ENCODE data around the gene RNF157. TPM values are rescaled to one million over a fixed set of nuclear protein-coding genes. Genes with fewer than 3 reads are reported as not detected.

Gene RNF157
- total RNA-seq, 4 donors from 2014 or later, result 1.7 to 6.6 (median 4.7) TPM

DNA sequence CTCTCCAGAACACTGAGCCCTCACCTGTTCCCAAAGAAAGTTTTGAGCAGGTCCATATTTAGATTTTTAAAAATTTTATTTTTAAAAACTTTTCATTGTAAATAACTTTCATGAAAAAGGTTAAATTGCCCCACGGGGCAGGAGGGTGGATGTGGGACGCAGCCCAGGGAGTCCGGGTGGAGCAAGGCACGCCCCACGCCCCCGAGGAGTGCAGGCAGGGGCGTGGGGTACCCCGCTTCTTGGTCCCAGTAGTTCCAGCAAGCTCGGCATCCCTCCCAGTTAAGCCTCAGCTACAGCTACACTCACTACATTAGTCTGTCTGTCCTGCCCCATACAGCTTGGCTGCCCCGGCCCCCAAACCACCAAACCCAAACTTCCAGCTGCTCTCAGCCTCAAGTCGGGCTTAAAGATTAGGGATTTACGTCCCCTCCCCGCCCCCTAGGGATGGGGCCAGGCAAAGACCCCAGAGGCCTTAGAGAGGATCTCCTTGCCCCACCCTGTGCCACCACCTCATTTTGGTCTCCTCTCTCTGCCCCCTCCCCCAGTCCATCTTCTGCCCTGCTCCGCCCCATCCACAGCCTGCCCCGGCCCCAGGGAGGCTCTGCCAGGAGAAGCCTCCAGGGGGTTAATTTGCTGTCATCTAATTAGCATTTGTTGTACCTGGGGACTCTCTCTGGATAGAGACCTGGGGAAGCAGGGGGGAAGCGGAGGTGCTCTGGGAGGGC is 103.9 kb downstream of the RNF157 start:
- no peak for TF ChIP-seq POLR2A (IDR thresholded peaks at IDR 0.05)
- TF ChIP-seq, protein P1, sequence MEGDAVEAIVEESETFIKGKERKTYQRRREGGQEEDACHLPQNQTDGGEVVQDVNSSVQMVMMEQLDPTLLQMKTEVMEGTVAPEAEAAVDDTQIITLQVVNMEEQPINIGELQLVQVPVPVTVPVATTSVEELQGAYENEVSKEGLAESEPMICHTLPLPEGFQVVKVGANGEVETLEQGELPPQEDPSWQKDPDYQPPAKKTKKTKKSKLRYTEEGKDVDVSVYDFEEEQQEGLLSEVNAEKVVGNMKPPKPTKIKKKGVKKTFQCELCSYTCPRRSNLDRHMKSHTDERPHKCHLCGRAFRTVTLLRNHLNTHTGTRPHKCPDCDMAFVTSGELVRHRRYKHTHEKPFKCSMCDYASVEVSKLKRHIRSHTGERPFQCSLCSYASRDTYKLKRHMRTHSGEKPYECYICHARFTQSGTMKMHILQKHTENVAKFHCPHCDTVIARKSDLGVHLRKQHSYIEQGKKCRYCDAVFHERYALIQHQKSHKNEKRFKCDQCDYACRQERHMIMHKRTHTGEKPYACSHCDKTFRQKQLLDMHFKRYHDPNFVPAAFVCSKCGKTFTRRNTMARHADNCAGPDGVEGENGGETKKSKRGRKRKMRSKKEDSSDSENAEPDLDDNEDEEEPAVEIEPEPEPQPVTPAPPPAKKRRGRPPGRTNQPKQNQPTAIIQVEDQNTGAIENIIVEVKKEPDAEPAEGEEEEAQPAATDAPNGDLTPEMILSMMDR (IDR thresholded peaks at IDR 0.05), result no peak

DNA sequence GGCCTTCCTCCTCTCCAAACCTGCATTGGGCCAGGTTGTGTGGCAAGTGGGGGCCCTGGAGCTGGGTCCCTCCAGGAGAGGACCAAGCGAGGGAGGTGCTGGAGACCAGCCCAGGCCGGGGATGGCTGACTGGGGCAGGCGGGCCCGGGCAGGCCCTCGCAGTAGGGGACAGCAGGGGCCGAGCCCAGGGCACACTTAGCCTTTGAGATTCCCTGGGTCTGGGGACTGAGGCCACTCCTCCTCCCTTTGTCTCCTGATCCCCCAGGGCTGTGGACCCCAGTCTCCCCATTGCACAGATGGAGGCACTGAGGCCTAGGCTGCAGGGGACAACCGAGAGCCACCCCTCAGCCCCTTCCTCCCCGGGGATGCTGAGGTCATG is 104.5 kb downstream of the RNF157 start:
- Histone ChIP-seq H3K4me1 (peaks cover 31 to 45% of the 10 kb centered on the region in 2 donors), H3K27ac (no peak overlapping the region), H3K9me3 (no peaks in the 10 kb centered on the region), H3K27me3 (no peaks in the 10 kb centered on the region), H3K4me3 (replicated peaks in 1 of 3) (no peak overlapping the region), H3K36me3 (no peaks in the 10 kb centered on the region)
- no peak for DNase-seq
- intact Hi-C loops (cut with DNase I), result no loop called here
- TF ChIP-seq, protein P1 (IDR thresholded peaks at IDR 0.05), result no peak
- no peak for TF ChIP-seq POLR2A (IDR thresholded peaks at IDR 0.05)
- 54 to 85% methylated on average over 2 to 8 of the region's 8 CpGs for WGBS, 2 donors

More for the DNA sequence above, 103.9 kb downstream of the RNF157 start:
- no peaks in the 10 kb centered on the region for H3K9me3 ChIP-seq
- DNase-seq, result no peak
- H3K4me3 ChIP-seq (replicated peaks in 1 of 3), result no peak overlapping the region
- WGBS, 2 donors, result 85 to 91% methylated on average over 16 of the region's 16 CpGs
- H3K36me3 ChIP-seq, result no peaks in the 10 kb centered on the region
- H3K27ac ChIP-seq, result no peak overlapping the region
- H3K27me3 ChIP-seq, result no peaks in the 10 kb centered on the region
- intact Hi-C loops (cut with DNase I), result no loop called here
- H3K4me1 ChIP-seq, result peaks cover 35 to 50% of the 10 kb centered on the region in 2 donors

DNA sequence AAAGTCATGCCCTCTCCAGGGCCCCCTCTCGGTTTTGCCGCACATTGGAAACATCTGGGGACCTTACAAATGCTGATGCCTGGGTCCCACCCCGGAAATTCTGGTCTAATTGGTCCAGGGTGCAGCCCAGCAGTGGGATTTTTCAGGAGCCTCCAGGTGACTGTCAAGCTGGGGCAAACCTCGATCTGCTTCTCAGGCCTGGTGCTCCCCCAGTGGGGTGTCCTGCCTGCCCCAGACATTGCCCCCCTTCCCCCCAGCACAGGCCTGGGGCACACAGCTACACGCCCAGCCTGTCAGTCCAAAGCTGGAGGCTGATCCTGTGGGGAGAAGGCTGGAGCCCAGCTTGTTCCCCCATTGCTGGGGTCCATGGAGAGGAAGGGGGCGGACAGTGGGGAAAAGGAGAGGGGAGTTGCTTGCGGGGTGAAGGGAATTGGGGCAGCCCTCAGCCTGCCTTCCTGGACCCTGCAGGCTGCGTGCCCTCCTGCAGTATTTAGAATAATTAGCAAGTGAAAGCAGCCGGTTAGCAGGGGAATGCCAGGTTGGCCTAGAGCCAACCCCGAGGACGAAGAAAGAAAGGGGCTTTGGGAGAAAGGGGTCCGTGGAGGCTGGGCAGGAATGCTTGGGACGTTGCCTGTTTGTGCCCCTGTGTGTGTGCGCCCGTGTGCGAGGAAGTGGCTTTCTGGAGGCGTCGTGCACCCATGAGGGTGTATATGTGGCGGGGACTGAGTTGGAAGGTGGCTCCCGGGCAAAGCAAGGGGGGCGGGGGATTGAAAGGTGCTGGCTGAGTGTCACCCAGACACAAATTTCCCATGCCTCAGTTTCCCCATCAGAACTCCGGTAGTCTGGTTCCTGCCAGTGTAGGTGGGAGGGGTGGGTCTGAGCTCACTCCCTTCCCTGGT is 105.1 kb downstream of the RNF157 start:
- Histone ChIP-seq H3K27ac (no peak overlapping the region), H3K9me3 (no peaks in the 10 kb centered on the region), H3K27me3 (no peaks in the 10 kb centered on the region), H3K4me3 (replicated peaks in 1 of 3) (no peak overlapping the region), H3K36me3 (no peaks in the 10 kb centered on the region), H3K4me1 (peaks cover 27 to 39% of the 10 kb centered on the region in 2 donors)
- 63 to 66% methylated on average over 21 of the region's 22 CpGs for WGBS, 2 donors
- TF ChIP-seq, protein P1 (IDR thresholded peaks at IDR 0.05), result no peak
- no peak for TF ChIP-seq POLR2A (IDR thresholded peaks at IDR 0.05)
- intact Hi-C loops (cut with DNase I), result no loop called here
- no peak for DNase-seq

DNA sequence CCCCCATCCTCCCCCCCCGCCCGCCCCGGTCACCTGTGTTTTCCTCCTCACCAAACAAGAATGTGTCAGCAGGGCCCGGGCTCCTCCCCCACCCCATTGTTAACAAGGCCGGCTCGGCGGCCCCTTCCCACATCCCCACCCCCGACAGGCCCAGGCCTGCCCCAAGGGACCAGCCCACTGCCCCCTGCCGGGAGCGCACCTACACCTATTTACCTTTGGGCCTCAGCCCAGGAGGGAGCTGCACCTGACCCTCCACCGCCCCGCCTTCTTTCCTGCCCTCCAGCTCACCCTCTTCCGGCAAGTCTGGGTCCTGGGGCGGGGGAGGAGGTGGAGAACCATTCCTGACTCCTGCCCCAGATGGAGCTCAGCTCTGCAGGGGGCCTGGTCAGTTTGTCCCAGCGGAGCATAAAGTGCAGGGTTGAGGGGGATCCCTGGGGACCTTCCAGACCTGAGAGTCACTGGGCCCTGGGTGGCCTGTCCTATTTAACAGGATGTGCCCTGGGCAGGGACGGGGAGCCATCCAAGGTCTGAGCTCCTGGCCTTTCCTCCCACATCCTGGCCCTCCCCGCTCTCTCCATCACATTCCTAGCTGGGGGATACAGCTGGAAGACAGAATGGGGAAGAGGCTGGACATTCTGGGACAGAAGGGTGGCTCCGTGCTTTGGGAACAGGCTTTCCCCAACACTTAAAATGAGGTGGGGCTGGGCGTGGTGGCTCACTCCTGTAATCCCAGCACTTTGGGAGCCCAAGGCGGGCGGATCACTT is 107.5 kb downstream of the RNF157 start:
- intact Hi-C loops (cut with DNase I), result no loop called here

More for the DNA sequence above, 107.5 kb downstream of the RNF157 start:
- no peaks in the 10 kb centered on the region for H3K9me3 ChIP-seq
- DNase-seq, result peak; percentile 82 to 90
- H3K27ac ChIP-seq, result peak overlapping the region in 1 of 3 donors; percentile 22
- no peak overlapping the region for H3K4me3 ChIP-seq (replicated peaks in 1 of 3)
- TF ChIP-seq POLR2A (IDR thresholded peaks at IDR 0.05), result no peak
- TF ChIP-seq, protein P1 (IDR thresholded peaks at IDR 0.05), result peak in 2 of 6 experiments; percentile 13 to 41
- H3K4me1 ChIP-seq, result peaks cover 8 to 16% of the 10 kb centered on the region in 2 donors
- H3K36me3 ChIP-seq, result no peaks in the 10 kb centered on the region
- WGBS, 2 donors, result 35 to 37% methylated on average over 14 to 18 of the region's 21 CpGs
- no peaks in the 10 kb centered on the region for H3K27me3 ChIP-seq

Measured in thyroid gland (tissue), 4 donors.